ENCODE measurements around the gene EDC3. TPM values are rescaled to one million over a fixed set of nuclear protein-coding genes. Genes with fewer than 3 reads are reported as not detected.

Gene EDC3
- total RNA-seq, 1 experiment from 2014 or later: 45.1 TPM

Other genes with a start within 250 kb of the EDC3 start
- 65.3 TPM for gene UBL7, start 234.9 kb downstream of the EDC3 start, total RNA-seq (2021; ENCODE audit: unreplicated experiment)
- 8.1 TPM for gene ARID3B, start 154.8 kb downstream of the EDC3 start, total RNA-seq (2021; ENCODE audit: unreplicated experiment)
- gene CLK3, start 80.2 kb downstream of the EDC3 start, total RNA-seq (2021; ENCODE audit: unreplicated experiment): 79.3 TPM
- 1.5 TPM for gene CYP1A1, start 29.5 kb upstream of the EDC3 start, total RNA-seq (2021; ENCODE audit: unreplicated experiment)
- gene CYP1A2, start 52.8 kb upstream of the EDC3 start, total RNA-seq (2021; ENCODE audit: unreplicated experiment): not detected
- 72.2 TPM for gene CSK, start 86.1 kb upstream of the EDC3 start, total RNA-seq (2021; ENCODE audit: unreplicated experiment)
- 0.17 TPM for gene LMAN1L, start 116.8 kb upstream of the EDC3 start, total RNA-seq (2021; ENCODE audit: unreplicated experiment)
- not detected for gene CPLX3, start 130.6 kb upstream of the EDC3 start, total RNA-seq (2021; ENCODE audit: unreplicated experiment)
- 48.4 TPM for gene ULK3, start 147.1 kb upstream of the EDC3 start, total RNA-seq (2021; ENCODE audit: unreplicated experiment)
- gene SCAMP2, start 177.3 kb upstream of the EDC3 start, total RNA-seq (2021; ENCODE audit: unreplicated experiment): 55.8 TPM
- gene MPI, start 194.0 kb upstream of the EDC3 start, total RNA-seq (2021; ENCODE audit: unreplicated experiment): 49.7 TPM
- 64.3 TPM for gene FAM219B, start 210.8 kb upstream of the EDC3 start, total RNA-seq (2021; ENCODE audit: unreplicated experiment)
- gene COX5A, start 242.0 kb upstream of the EDC3 start, total RNA-seq (2021; ENCODE audit: unreplicated experiment): 307 TPM